GM18907 (cell line): ENCODE data around the gene KCNQ1OT1.

Source experiments
- ATAC-seq: cut with Tn5 transposase; IDR thresholded peaks from one replicate; pipeline ENCODE4 v1.9.1; 2021; ENCODE audit warnings: mild to moderate bottlenecking, moderate library complexity; ENCODE audit not compliant: unreplicated experiment

KCNQ1OT1 gene

GRCh38 chr11:2574043-2574552 lies 125.7 kb downstream of the KCNQ1OT1 start:
- no peak for ATAC-seq

GRCh38 chr11:2573240-2574042 lies 126.4 kb downstream of the KCNQ1OT1 start:
- ATAC-seq = no peak

- ATAC-seq = no peak
These were observed 127.1 kb downstream of the KCNQ1OT1 start for GRCh38 chr11:2572491-2573239.

GRCh38 chr11:2571598-2572281 lies 128.1 kb downstream of the KCNQ1OT1 start:
- no peak for ATAC-seq

GRCh38 chr11:2570841-2571597 lies 128.8 kb downstream of the KCNQ1OT1 start:
- no peak for ATAC-seq

GRCh38 chr11:2570211-2570811 lies 129.5 kb downstream of the KCNQ1OT1 start:
- ATAC-seq = no peak

- ATAC-seq = no peak
These were observed 130.0 kb downstream of the KCNQ1OT1 start for GRCh38 chr11:2569731-2570210.

GRCh38 chr11:2569321-2569721 lies 130.5 kb downstream of the KCNQ1OT1 start:
- ATAC-seq = no peak

- ATAC-seq = no peak
These were observed 132.6 kb downstream of the KCNQ1OT1 start for GRCh38 chr11:2567026-2567671.

GRCh38 chr11:2566223-2567025 lies 133.4 kb downstream of the KCNQ1OT1 start:
- no peak for ATAC-seq

- no peak for ATAC-seq
These were observed 134.2 kb downstream of the KCNQ1OT1 start for GRCh38 chr11:2565447-2566222.

- ATAC-seq = no peak
These were observed 135.0 kb downstream of the KCNQ1OT1 start for GRCh38 chr11:2564588-2565425.

GRCh38 chr11:2564008-2564530 lies 135.7 kb downstream of the KCNQ1OT1 start:
- ATAC-seq = no peak

- no peak for ATAC-seq
These were observed 136.4 kb downstream of the KCNQ1OT1 start for GRCh38 chr11:2563213-2564007.

GRCh38 chr11:2562890-2563212 lies 136.9 kb downstream of the KCNQ1OT1 start:
- no peak for ATAC-seq
